Mesendoderm (in vitro differentiated cells): Measurements from ENCODE around the gene USH2A.

Experiments
- DNase-seq: peaks from one replicate; pipeline ENCODE4 v3.0.0; 2013
- H2AK5ac ChIP-seq: 2 replicates; pipeline ENCODE4 v1.6.1; 2013; ENCODE audit warnings: low read length, inconsistent platforms
- H2BK120ac ChIP-seq: 2 replicates; pipeline ENCODE4 v1.6.1; 2013; ENCODE audit warnings: low read depth, mild to moderate bottlenecking, low read length, moderate library complexity, mixed read lengths
- H2BK15ac ChIP-seq: replicated peaks from 2 replicates; pipeline ENCODE4 v1.6.1; 2013; ENCODE audit warnings: low read depth, mild to moderate bottlenecking, moderate library complexity
- H2BK5ac ChIP-seq: 2 replicates; pipeline ENCODE4 v1.6.1; 2013; ENCODE audit warnings: low read length, inconsistent platforms
- H3K18ac ChIP-seq: 2 replicates; pipeline ENCODE4 v1.6.1; 2013; ENCODE audit warnings: mild to moderate bottlenecking, low read length, mixed read lengths
- H3K23ac ChIP-seq: one replicate; pipeline ENCODE4 v1.6.1; 2013; ENCODE audit warnings: low read length
- H3K27ac ChIP-seq: 2 replicates; pipeline ENCODE4 v1.5.1; 2013; ENCODE audit warnings: low read depth, mild to moderate bottlenecking, inconsistent platforms, low read length, moderate library complexity
- H3K27me3 ChIP-seq: 2 replicates; pipeline ENCODE4 v1.6.1; 2013; ENCODE audit warnings: low read length, control low read depth, mild to moderate bottlenecking, inconsistent platforms; ENCODE audit not compliant: insufficient read depth, poor library complexity
- H3K36me3 ChIP-seq: 2 replicates; pipeline ENCODE4 v1.6.1; 2013; ENCODE audit warnings: low read length, inconsistent platforms; ENCODE audit not compliant: control insufficient read depth, insufficient read depth
- H3K4ac ChIP-seq: one replicate; pipeline ENCODE4 v1.6.1; 2013; ENCODE audit warnings: low read depth, mild to moderate bottlenecking, low read length, moderate library complexity
- H3K4me1 ChIP-seq: 2 replicates; pipeline ENCODE4 v1.6.1; 2013; ENCODE audit warnings: low read depth, low read length, inconsistent platforms; ENCODE audit not compliant: control insufficient read depth
- H3K4me2 ChIP-seq: 2 replicates; pipeline ENCODE4 v1.6.1; 2013; ENCODE audit warnings: low read length
- H3K4me3 ChIP-seq: 2 replicates; pipeline ENCODE4 v1.5.1; 2013; ENCODE audit warnings: mild to moderate bottlenecking, low read length
- H3K56ac ChIP-seq: one replicate; pipeline ENCODE4 v1.6.1; 2013; ENCODE audit warnings: low read length
- H3K79me1 ChIP-seq: 2 replicates; pipeline ENCODE4 v1.6.1; 2013; ENCODE audit warnings: low read length, inconsistent platforms
- H3K79me2 ChIP-seq: 2 replicates; pipeline ENCODE4 v1.6.1; 2013; ENCODE audit warnings: mild to moderate bottlenecking, low read length; ENCODE audit not compliant: control insufficient read depth, insufficient read depth
- H3K9ac ChIP-seq: 2 replicates; pipeline ENCODE4 v1.6.1; 2013; ENCODE audit warnings: low read length, inconsistent platforms
- H4K5ac ChIP-seq: one replicate; pipeline ENCODE4 v1.6.1; 2013; ENCODE audit warnings: low read length
- H4K8ac ChIP-seq: one replicate; pipeline ENCODE4 v1.6.1; 2013; ENCODE audit warnings: low read depth, mild to moderate bottlenecking, control low read depth, low read length, moderate library complexity
- WGBS: extraction: QIAGEN DNeasy Blood & Tissue Kit; methylation state at CpG from one replicate; pipeline ENCODE4 v1.1.7; 2013; ENCODE audit warnings: low lambda C conversion rate, missing lambda C conversion rate; ENCODE audit not compliant: insufficient coverage; ENCODE audit errors: extremely low coverage; 5-methylcytosine and 5-hydroxymethylcytosine counted together

USH2A gene

GRCh38 chr1:215607412-215607811 is 815.8 kb downstream of the USH2A start:
- H3K27ac ChIP-seq, result no peak overlapping the region
- H3K79me1 ChIP-seq, result no peaks in the 10 kb centered on the region
- H3K4me3 ChIP-seq, result no peak overlapping the region
- no peak overlapping the region for H4K8ac ChIP-seq
- H2BK15ac ChIP-seq, result no peak overlapping the region
- H3K18ac ChIP-seq, result no peak overlapping the region
- no peaks in the 10 kb centered on the region for H3K36me3 ChIP-seq
- no peak overlapping the region for H2BK120ac ChIP-seq
- H4K5ac ChIP-seq, result no peak overlapping the region
- no peak overlapping the region for H3K56ac ChIP-seq
- H3K9ac ChIP-seq, result no peak overlapping the region
- DNase-seq, result no peak
- no peak overlapping the region for H3K4me2 ChIP-seq
- no peaks in the 10 kb centered on the region for H3K4me1 ChIP-seq
- no peak overlapping the region for H3K4ac ChIP-seq
- no CpG with 5 or more reads among the region's 1 CpG for WGBS
- no peaks in the 10 kb centered on the region for H3K27me3 ChIP-seq
- H3K79me2 ChIP-seq, result no peaks in the 10 kb centered on the region
- no peak overlapping the region for H3K23ac ChIP-seq
- no peak overlapping the region for H2AK5ac ChIP-seq
- H2BK5ac ChIP-seq, result no peak overlapping the region

GRCh38 chr1:215606564-215607168 is 816.6 kb downstream of the USH2A start:
- no peak for DNase-seq

GRCh38 chr1:215606036-215606435 is 817.2 kb downstream of the USH2A start:
- Histone ChIP-seq H2BK15ac (no peak overlapping the region), H2BK5ac (no peak overlapping the region), H3K9ac (no peak overlapping the region), H3K79me2 (no peaks in the 10 kb centered on the region), H3K4me3 (no peak overlapping the region), H3K4me1 (no peaks in the 10 kb centered on the region), H4K8ac (no peak overlapping the region), H3K4ac (no peak overlapping the region), H3K27me3 (no peaks in the 10 kb centered on the region), H3K27ac (no peak overlapping the region), H3K36me3 (no peaks in the 10 kb centered on the region), H3K79me1 (no peaks in the 10 kb centered on the region), H3K23ac (no peak overlapping the region), H2BK120ac (no peak overlapping the region), H3K4me2 (no peak overlapping the region), H3K56ac (no peak overlapping the region), H3K18ac (no peak overlapping the region), H2AK5ac (no peak overlapping the region), H4K5ac (no peak overlapping the region)
- DNase-seq, result no peak
- no CpG with 5 or more reads among the region's 3 CpGs for WGBS

More at GRCh38 chr1:215606564-215607168, 816.6 kb downstream of the USH2A start:
- Histone ChIP-seq H3K79me2 (no peaks in the 10 kb centered on the region), H3K23ac (no peak overlapping the region), H3K18ac (no peak overlapping the region), H2BK120ac (no peak overlapping the region), H3K4me1 (no peaks in the 10 kb centered on the region), H4K8ac (no peak overlapping the region), H3K36me3 (no peaks in the 10 kb centered on the region), H3K4me3 (no peak overlapping the region), H3K27ac (no peak overlapping the region), H2BK15ac (no peak overlapping the region), H2AK5ac (no peak overlapping the region), H3K56ac (no peak overlapping the region), H4K5ac (no peak overlapping the region), H3K9ac (no peak overlapping the region), H3K4me2 (no peak overlapping the region), H3K27me3 (no peaks in the 10 kb centered on the region), H3K4ac (no peak overlapping the region), H2BK5ac (no peak overlapping the region), H3K79me1 (no peaks in the 10 kb centered on the region)
- WGBS, result no CpG with 5 or more reads among the region's 2 CpGs

GRCh38 chr1:215605011-215605621 is 818.1 kb downstream of the USH2A start:
- Histone ChIP-seq H2BK5ac (no peak overlapping the region), H3K4ac (no peak overlapping the region), H3K36me3 (no peaks in the 10 kb centered on the region)

GRCh38 chr1:215603319-215603718 is 819.9 kb downstream of the USH2A start:
- Histone ChIP-seq H2BK5ac (no peak overlapping the region), H3K4ac (no peak overlapping the region), H3K4me3 (no peak overlapping the region), H4K8ac (no peak overlapping the region), H3K79me2 (no peaks in the 10 kb centered on the region), H3K27me3 (no peaks in the 10 kb centered on the region), H2BK120ac (no peak overlapping the region), H2AK5ac (no peak overlapping the region), H3K79me1 (no peaks in the 10 kb centered on the region), H3K4me1 (peaks cover 3% of the 10 kb centered on the region), H3K56ac (no peak overlapping the region), H3K23ac (no peak overlapping the region), H2BK15ac (no peak overlapping the region), H3K36me3 (no peaks in the 10 kb centered on the region), H3K18ac (no peak overlapping the region), H3K27ac (no peak overlapping the region), H3K4me2 (no peak overlapping the region), H4K5ac (no peak overlapping the region), H3K9ac (no peak overlapping the region)
- no peak for DNase-seq

More at GRCh38 chr1:215605011-215605621, 818.1 kb downstream of the USH2A start:
- Histone ChIP-seq H3K79me2 (no peaks in the 10 kb centered on the region), H3K4me2 (no peak overlapping the region), H2BK120ac (no peak overlapping the region), H3K27ac (no peak overlapping the region), H2BK15ac (no peak overlapping the region), H3K4me1 (no peaks in the 10 kb centered on the region), H3K9ac (no peak overlapping the region), H3K23ac (no peak overlapping the region), H3K79me1 (no peaks in the 10 kb centered on the region), H3K4me3 (no peak overlapping the region), H4K5ac (no peak overlapping the region), H3K27me3 (no peaks in the 10 kb centered on the region), H2AK5ac (no peak overlapping the region), H3K18ac (no peak overlapping the region), H3K56ac (no peak overlapping the region), H4K8ac (no peak overlapping the region)
- no peak for DNase-seq

GRCh38 chr1:215601276-215601675 is 822.0 kb downstream of the USH2A start:
- no peaks in the 10 kb centered on the region for H3K27me3 ChIP-seq
- no peak overlapping the region for H4K5ac ChIP-seq
- H3K23ac ChIP-seq, result no peak overlapping the region
- no peak overlapping the region for H2BK5ac ChIP-seq
- H3K9ac ChIP-seq, result no peak overlapping the region
- H2AK5ac ChIP-seq, result no peak overlapping the region
- no peak overlapping the region for H3K4ac ChIP-seq
- no peaks in the 10 kb centered on the region for H3K36me3 ChIP-seq
- WGBS, result no CpG with 5 or more reads among the region's 2 CpGs
- H3K4me1 ChIP-seq, result peaks cover 3% of the 10 kb centered on the region
- H3K4me2 ChIP-seq, result no peak overlapping the region
- DNase-seq, result no peak
- no peak overlapping the region for H3K27ac ChIP-seq
- no peak overlapping the region for H3K4me3 ChIP-seq
- H2BK120ac ChIP-seq, result no peak overlapping the region
- no peak overlapping the region for H3K18ac ChIP-seq
- H3K79me2 ChIP-seq, result no peaks in the 10 kb centered on the region
- H3K79me1 ChIP-seq, result no peaks in the 10 kb centered on the region
- no peak overlapping the region for H4K8ac ChIP-seq
- no peak overlapping the region for H2BK15ac ChIP-seq
- H3K56ac ChIP-seq, result no peak overlapping the region
